ENCODE measurements around the gene HM13.

DNA sequence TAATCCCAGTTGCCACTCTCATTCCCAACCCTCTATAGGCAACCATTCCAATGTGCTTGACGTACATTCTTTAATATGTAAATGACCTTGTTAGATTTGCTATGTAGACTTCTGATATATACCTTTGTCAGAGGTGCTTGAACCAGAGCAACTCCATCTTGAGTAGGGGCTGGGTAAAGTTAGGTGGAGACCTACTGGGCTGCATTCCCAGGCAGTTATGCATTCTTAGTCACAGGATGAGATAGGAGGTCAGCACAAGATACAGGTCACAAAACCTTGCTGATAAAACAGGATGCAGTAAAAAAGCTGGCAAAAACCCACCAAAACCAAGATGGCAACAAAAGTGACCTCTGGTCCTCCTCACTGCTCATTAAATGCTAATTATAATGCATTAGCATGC lies 8.3 kb upstream of the HM13 start:
- TF ChIP-seq, protein P1, sequence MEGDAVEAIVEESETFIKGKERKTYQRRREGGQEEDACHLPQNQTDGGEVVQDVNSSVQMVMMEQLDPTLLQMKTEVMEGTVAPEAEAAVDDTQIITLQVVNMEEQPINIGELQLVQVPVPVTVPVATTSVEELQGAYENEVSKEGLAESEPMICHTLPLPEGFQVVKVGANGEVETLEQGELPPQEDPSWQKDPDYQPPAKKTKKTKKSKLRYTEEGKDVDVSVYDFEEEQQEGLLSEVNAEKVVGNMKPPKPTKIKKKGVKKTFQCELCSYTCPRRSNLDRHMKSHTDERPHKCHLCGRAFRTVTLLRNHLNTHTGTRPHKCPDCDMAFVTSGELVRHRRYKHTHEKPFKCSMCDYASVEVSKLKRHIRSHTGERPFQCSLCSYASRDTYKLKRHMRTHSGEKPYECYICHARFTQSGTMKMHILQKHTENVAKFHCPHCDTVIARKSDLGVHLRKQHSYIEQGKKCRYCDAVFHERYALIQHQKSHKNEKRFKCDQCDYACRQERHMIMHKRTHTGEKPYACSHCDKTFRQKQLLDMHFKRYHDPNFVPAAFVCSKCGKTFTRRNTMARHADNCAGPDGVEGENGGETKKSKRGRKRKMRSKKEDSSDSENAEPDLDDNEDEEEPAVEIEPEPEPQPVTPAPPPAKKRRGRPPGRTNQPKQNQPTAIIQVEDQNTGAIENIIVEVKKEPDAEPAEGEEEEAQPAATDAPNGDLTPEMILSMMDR (IDR thresholded peaks at IDR 0.05) = no peak
- TF ChIP-seq POLR2A (IDR thresholded peaks at IDR 0.05) = no peak
- no peak for TF ChIP-seq EP300 (IDR thresholded peaks at IDR 0.05)

Measured in stomach (tissue), 4 donors.